Thymus (tissue), 11 donors: ENCODE data around the gene TXNL4A. TPM values are rescaled to one million over a fixed set of nuclear protein-coding genes. Genes with fewer than 3 reads are reported as not detected.
A peak's percentile ranks its signal among the peaks of the same experiment; 100 is the strongest.
"Not testable (repeated sequence)": the region's sequence is repeated elsewhere in the genome, so short reads cannot be mapped to it uniquely, and the experiment has no call there.

Experiments used
- DNase-seq, 9 donors: peaks; one replicate each; pipeline ENCODE4 v3.0.0-alpha.2; 2013; ENCODE audit warnings: low spot score in 9 of 9, low read depth in 6 of 9, missing footprints in 1 of 9
- H3K27ac ChIP-seq, 2 donors: one replicate each; pipeline ENCODE4 v1.5.1; 2013; ENCODE audit warnings: control low read depth in 1 of 2, low read depth in 1 of 2, low read length in 1 of 2, mild to moderate bottlenecking in 1 of 2, moderate library complexity in 1 of 2
- H3K27me3 ChIP-seq, 2 donors: one replicate each; pipeline ENCODE4 v1.5.1; 2013; ENCODE audit warnings: low read length in 1 of 2; ENCODE audit not compliant: control insufficient read depth in 2 of 2, insufficient read depth in 1 of 2
- H3K36me3 ChIP-seq, 2 donors: one replicate each; pipeline ENCODE4 v1.5.1; 2013; ENCODE audit warnings: low read length in 1 of 2, mild to moderate bottlenecking in 1 of 2, moderate library complexity in 1 of 2; ENCODE audit not compliant: control insufficient read depth in 2 of 2, insufficient read depth in 2 of 2
- H3K4me1 ChIP-seq, 2 donors: one replicate each; pipeline ENCODE4 v1.5.1; 2013; ENCODE audit warnings: low read length in 2 of 2; ENCODE audit not compliant: control insufficient read depth in 2 of 2, insufficient read depth in 2 of 2
- H3K4me3 ChIP-seq, 2 donors: one replicate each; pipeline ENCODE4 v1.5.1; 2013; ENCODE audit warnings: low read length in 2 of 2, control low read depth in 1 of 2, mild to moderate bottlenecking in 1 of 2
- H3K9me3 ChIP-seq, 2 donors: one replicate each; pipeline ENCODE4 v1.5.1; 2013; ENCODE audit warnings: low read length in 1 of 2, mild to moderate bottlenecking in 1 of 2; ENCODE audit not compliant: control insufficient read depth in 2 of 2, insufficient read depth in 1 of 2
- WGBS: extraction: QIAGEN DNeasy Blood & Tissue Kit; methylation state at CpG from one replicate; pipeline ENCODE4 v1.1.7; 2013; 5-methylcytosine and 5-hydroxymethylcytosine counted together
- polyA plus RNA-seq: library from polyadenylated mRNA; stranded (reverse); fragments of 200-250 nt; gene quantifications from one replicate; pipeline ENCODE4 v1.2.3, GENCODE V29; 2013
- total RNA-seq: library from RNA; stranded (reverse); fragments of 120-200 nt; gene quantifications from one replicate; pipeline ENCODE4 v1.2.4, GENCODE V29; 2013
- donor health status: healthy.

TXNL4A gene
- total and polyA plus RNA-seq, 2 donors = 99.0 to 120 TPM

GRCh38 chr18:80006724-80007123, 18.4 kb upstream of the TXNL4A start:
- DNase-seq = no peak
- Histone ChIP-seq H3K4me1 (no peaks in the 10 kb centered on the region), H3K36me3 (no peaks in the 10 kb centered on the region), H3K27me3 (no peaks in the 10 kb centered on the region), H3K9me3 (peaks cover 0 to 10% of the 10 kb centered on the region in 2 donors), H3K4me3 (no peak overlapping the region), H3K27ac (no peak overlapping the region)
- 87% methylated on average over 7 of the region's 7 CpGs for WGBS

DNA sequence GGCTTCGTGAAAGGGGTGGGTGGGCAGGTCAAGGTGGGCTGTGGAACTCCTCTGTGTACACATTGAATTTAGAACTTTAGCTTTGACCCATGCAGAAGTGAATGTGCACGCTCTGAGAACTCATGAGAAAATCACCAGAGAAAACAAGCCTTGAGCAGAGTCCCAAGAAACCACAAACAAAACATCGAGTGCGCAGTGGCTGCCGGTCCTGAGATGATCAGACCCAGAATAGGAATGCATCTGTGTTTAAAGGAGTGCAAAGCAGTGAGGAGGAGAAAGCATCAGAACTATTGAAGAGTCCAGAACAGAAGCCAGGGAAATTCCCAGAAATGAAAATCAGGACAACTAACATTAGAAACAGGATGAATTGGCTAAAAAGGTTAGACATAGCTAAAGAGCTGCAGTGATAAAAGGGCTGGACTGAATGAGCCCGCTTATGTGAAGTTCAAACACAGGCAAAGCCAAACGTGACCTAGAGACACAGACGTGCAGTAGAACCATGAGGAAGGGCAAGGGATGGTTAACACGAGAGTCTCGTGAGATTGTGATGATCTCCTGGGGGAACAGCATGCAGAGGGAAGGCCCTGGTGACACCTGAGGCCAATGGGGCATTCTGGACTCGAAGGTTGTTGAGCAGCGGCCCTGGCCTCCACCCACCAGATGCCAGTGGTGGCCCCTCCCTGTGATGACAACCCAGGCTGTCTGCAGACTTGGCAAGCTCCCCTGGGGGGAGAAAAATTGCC, 16.4 kb upstream of the TXNL4A start:
- no peaks in the 10 kb centered on the region for H3K4me1 ChIP-seq
- H3K9me3 ChIP-seq = peaks cover 0 to 17% of the 10 kb centered on the region in 2 donors
- no peaks in the 10 kb centered on the region for H3K27me3 ChIP-seq
- no peaks in the 10 kb centered on the region for H3K36me3 ChIP-seq
- DNase-seq = no peak
- 92% methylated on average over 12 of the region's 12 CpGs for WGBS
- no peak overlapping the region for H3K4me3 ChIP-seq
- H3K27ac ChIP-seq = no peak overlapping the region

GRCh38 chr18:80002468-80002867, 14.1 kb upstream of the TXNL4A start:
- peaks cover 0 to 15% of the 10 kb centered on the region in 2 donors for H3K9me3 ChIP-seq
- WGBS = 97% methylated on average over 5 of the region's 5 CpGs
- H3K4me3 ChIP-seq = no peak overlapping the region
- H3K27me3 ChIP-seq = no peaks in the 10 kb centered on the region
- H3K4me1 ChIP-seq = no peaks in the 10 kb centered on the region
- H3K36me3 ChIP-seq = no peaks in the 10 kb centered on the region
- no peak for DNase-seq
- H3K27ac ChIP-seq = no peak overlapping the region

DNA sequence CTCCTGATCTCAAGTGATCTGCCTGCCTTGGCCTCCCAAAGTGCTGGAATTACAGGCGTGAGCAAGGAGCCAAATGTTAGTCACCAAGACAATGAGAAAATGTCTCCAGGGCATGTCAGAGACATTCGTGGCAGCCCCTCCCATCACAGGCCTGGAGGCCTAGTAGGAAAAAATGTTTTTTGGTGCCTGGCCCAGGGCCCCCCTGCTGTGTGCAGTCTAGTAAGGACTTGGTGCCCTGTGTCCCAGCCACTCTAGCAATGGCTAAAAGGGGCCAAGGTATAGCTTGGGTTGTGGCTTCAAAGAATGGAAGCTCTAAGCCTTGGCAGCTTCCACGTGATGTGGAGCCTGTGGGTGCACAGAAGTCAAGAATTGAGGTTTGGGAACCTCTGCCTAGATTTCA, 12.5 kb upstream of the TXNL4A start:
- Histone ChIP-seq H3K36me3 (no peaks in the 10 kb centered on the region), H3K4me3 (no peak overlapping the region), H3K27ac (no peak overlapping the region), H3K9me3 (peaks cover 0 to 15% of the 10 kb centered on the region in 2 donors), H3K4me1 (no peaks in the 10 kb centered on the region), H3K27me3 (no peaks in the 10 kb centered on the region)
- no peak for DNase-seq
- WGBS = 87% methylated on average over 3 of the region's 3 CpGs

- not testable (repeated sequence) for H3K36me3 ChIP-seq, H3K4me1 ChIP-seq, H3K27ac ChIP-seq, H3K27me3 ChIP-seq, H3K4me3 ChIP-seq, DNase-seq
- WGBS = 94% methylated on average over 2 of the region's 2 CpGs
- peaks cover 0 to 15% of the 10 kb centered on the region in 2 donors for H3K9me3 ChIP-seq
Measured at GRCh38 chr18:79999701-80000100, 11.3 kb upstream of the TXNL4A start.

DNA sequence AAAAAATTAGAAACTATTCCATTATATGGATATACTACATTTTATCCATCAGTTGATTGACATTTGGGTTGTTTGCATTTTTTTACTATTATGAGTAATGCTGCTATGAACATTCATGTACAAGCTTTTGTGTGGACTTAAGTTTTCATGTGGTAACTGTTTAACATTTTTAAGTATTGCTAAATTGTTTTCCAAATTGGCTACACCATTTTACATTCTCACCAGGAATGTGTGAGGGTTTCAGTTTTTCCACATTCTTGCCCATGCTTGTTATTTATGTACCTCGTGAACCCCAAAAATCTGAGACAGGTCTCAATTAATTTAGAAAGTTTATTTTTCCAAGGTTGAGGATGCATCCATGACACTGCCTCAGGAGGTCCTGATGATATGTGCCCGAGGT, 3.1 kb upstream of the TXNL4A start:
- Histone ChIP-seq H3K27ac (no peak overlapping the region), H3K4me1 (peaks cover 9 to 12% of the 10 kb centered on the region in 2 donors), H3K27me3 (no peaks in the 10 kb centered on the region), H3K4me3 (no peak overlapping the region), H3K36me3 (no peaks in the 10 kb centered on the region), H3K9me3 (no peaks in the 10 kb centered on the region)
- WGBS = 93% methylated on average over 2 of the region's 2 CpGs
- DNase-seq = no peak

DNA sequence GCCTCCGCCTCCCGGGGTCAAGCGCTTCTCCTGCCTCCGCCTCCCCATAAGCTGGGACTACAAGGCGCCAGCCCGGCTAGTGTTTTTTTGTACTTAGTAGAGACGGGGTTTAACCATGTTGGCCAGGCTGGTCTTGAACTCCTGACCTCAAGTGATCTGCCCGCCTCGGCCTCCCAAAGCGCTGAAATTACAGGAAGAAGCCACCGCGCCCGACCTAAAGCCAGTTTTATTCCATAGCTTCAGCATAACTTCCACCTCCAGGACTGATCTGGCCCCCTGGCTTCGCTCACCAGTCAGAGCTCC, 783 bp upstream of the TXNL4A start:
- 69% methylated on average over 14 of the region's 14 CpGs for WGBS

DNA sequence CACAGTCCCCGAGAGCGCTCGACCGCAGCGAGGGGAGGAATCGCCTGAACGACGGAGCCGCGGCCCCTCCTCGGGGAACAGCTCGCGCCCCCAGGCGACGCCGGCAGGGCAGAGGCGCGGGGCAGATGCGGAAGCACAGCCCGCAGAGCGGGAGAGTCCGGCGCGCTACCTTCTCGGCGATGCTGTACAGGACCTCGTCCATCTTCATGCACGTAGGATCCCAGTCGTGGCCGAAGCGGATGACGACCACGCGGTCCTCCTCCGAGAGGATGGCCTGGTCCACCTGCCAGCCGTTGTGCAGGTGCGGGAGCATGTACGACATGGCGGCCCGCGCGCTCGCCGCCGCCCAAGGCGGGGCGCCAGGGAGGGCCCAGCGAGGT, 302 bp downstream of the TXNL4A start:
- WGBS = under 1% methylated on average over 48 of the region's 48 CpGs
- peak overlapping the region; percentile 88 to 91 for H3K27ac ChIP-seq
- peak in 8 of 9 donors; percentile 38 to 79 (median 54) for DNase-seq
- H3K36me3 ChIP-seq = peaks cover 14% of the 10 kb centered on the region in 2 donors
- H3K4me1 ChIP-seq = peaks cover 12 to 15% of the 10 kb centered on the region in 2 donors
- H3K9me3 ChIP-seq = no peaks in the 10 kb centered on the region
- no peaks in the 10 kb centered on the region for H3K27me3 ChIP-seq
- peak overlapping the region; percentile 74 to 90 for H3K4me3 ChIP-seq

More for the DNA sequence above, 783 bp upstream of the TXNL4A start:
- H3K4me1 ChIP-seq = peaks cover 12% of the 10 kb centered on the region in 2 donors
- H3K27me3 ChIP-seq = no peaks in the 10 kb centered on the region
- H3K36me3 ChIP-seq = peaks cover 13 to 14% of the 10 kb centered on the region in 2 donors
- H3K27ac ChIP-seq = peak overlapping the region in 1 of 2 donors; percentile 78
- H3K4me3 ChIP-seq = peak overlapping the region; percentile 74 to 90
- no peak for DNase-seq
- H3K9me3 ChIP-seq = no peaks in the 10 kb centered on the region

DNA sequence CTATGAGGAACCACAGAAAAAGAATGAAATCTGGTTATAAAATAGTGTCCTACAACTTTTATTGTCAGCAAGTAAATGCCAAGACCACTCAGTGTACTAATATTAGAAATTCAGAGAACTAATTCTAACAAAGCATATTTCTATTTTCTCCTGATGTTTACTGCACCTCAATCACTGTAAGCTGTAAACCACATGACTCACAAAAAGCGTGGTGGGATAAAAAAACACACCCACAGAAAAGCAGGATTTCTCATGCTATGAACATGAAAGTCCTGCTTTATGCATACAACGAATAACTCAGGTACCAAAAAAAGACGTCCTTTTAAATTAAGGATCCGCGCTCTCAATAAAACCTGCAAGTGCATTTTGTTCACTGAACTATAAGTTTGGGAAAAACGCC, 797 bp downstream of the TXNL4A start:
- Histone ChIP-seq H3K4me3 (peak overlapping the region; percentile 74 to 90), H3K36me3 (peaks cover 14 to 16% of the 10 kb centered on the region in 2 donors), H3K9me3 (no peaks in the 10 kb centered on the region), H3K27ac (peak overlapping the region in 1 of 2 donors; percentile 88), H3K4me1 (peaks cover 12 to 15% of the 10 kb centered on the region in 2 donors), H3K27me3 (no peaks in the 10 kb centered on the region)
- WGBS = under 1% methylated on average over 6 of the region's 6 CpGs
- no peak for DNase-seq
